GM20000 (cell line): ENCODE results near the gene TMEM131L.
"Not testable (repeated sequence)": the region's sequence is repeated elsewhere in the genome, so short reads cannot be mapped to it uniquely, and the experiment has no call there.

ENCODE experiments used
- DNase-seq: peaks from one replicate; pipeline ENCODE4 v3.0.0; 2012; ENCODE audit warnings: low spot score
- CTCF ChIP-seq: IDR thresholded peaks from 2 replicates; pipeline ENCODE4 v1.5.1; 2012; ENCODE audit warnings: mild to moderate bottlenecking, control low read depth; ENCODE audit errors: extremely low read depth, missing control alignments

The TMEM131L gene

DNA sequence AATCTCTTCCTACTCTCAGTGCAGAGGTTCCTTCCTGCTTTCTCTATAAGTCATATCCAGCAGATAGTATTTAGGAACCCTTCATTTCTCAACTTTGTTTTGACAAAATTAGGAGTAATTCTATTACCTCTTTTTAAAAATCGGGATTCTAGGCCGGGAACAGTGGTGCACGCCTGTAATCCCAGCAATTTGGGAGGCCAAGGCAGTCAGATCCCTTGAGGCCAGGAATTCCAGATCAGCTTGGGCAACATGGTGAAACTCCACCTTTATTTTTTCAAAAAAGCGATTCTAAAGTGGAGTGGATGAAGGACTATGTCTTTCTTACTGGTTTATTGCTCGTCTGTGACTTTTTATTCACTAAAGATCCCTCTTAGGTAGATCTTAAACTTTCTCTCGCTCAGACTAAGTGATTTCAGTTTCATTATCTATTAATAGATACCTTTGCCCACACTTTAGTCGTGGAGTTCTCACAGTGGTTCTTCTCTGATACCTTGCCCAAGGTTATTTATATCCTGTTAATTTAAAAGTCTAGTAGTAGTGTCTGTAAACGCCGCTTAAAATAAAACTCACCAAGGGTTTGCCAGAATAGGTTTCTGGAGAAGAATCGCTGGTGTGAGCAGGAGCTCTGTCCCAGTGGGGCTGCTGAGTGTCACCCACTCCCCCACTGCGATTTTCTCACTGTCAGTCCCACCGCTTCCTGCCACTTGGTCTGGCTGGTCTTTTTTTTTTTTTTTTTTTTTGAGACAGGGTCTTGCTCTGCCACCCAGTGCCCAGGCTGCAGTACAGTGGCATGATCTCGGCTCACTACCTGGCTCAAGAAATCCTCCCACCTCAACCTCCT lies 27.0 kb upstream of the TMEM131L start:
- DNase-seq = peak; percentile 42
- TF ChIP-seq CTCF = no peak

- no peak for DNase-seq
- no peak for TF ChIP-seq CTCF
Measured at GRCh38 chr4:153439831-153440230, 26.3 kb upstream of the TMEM131L start.

GRCh38 chr4:153440475-153440874 lies 25.7 kb upstream of the TMEM131L start:
- DNase-seq = no peak
- TF ChIP-seq CTCF = no peak

DNA sequence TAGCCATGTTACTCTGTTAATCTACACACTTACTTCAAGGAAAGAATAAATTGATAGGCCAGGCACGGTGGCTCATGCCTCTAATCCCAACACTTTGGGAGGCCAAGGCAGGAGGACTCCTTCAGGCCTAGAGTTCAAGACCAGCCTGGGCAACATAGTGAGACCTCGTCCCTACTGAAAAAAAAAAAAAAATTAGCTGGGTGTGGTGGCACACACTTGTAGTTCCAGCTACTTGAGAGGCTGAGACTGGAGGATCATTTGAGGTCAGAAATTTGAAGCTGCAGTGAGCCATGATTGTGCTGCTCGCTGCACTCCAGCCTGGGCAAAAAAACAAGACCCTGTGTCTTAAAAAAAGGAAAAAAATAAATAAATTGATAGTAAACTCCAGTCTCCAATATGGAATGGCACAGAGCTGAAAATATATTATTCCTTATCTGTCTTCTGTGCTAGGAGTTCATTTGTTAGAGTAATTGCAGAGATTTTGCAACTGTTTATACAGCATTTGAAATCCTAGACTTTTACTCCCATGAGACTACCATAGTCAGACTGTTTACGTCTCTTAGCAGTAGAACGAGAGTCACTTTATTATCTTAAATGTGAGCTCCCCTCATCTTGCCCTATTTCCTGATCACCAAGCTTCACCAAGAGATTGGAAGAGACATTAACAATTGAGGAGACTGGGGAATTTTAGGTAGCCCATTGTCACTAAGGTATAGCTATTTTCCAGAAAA lies 18.8 kb upstream of the TMEM131L start:
- no peak for DNase-seq
- no peak for TF ChIP-seq CTCF

- no peak for DNase-seq
- TF ChIP-seq CTCF = no peak
Measured at GRCh38 chr4:153448003-153448731, 18.0 kb upstream of the TMEM131L start.

- no peak for TF ChIP-seq CTCF
- DNase-seq = no peak
Measured at GRCh38 chr4:153449338-153449737, 16.8 kb upstream of the TMEM131L start.

GRCh38 chr4:153450544-153450917 lies 15.6 kb upstream of the TMEM131L start:
- no peak for DNase-seq
- no peak for TF ChIP-seq CTCF

GRCh38 chr4:153451145-153451544 lies 15.0 kb upstream of the TMEM131L start:
- DNase-seq = not testable (repeated sequence)
